ENCODE data around the gene PLEKHG5. TPM values are rescaled to one million over a fixed set of nuclear protein-coding genes. Genes with fewer than 3 reads are reported as not detected.

The PLEKHG5 gene
- total and polyA plus RNA-seq, 9 donors: 2.0 to 13.1 (median 9.4) TPM

- no peak for DNase-seq
- Histone ChIP-seq H3K36me3 (no peaks in the 10 kb centered on the region), H3K27ac (no peak overlapping the region), H3K4me1 (ENCODE audit: insufficient read depth) (no peaks in the 10 kb centered on the region), H3K9me3 (no peaks in the 10 kb centered on the region), H3K4me3 (no peak overlapping the region), H3K27me3 (peaks cover 12% of the 10 kb centered on the region)
- WGBS, 3 donors: 74 to 79% (median 78%) methylated on average over 26 of the region's 26 CpGs
- intact Hi-C loops (cut with DNase I): no loop called here
- no peak for TF ChIP-seq POLR2A (IDR thresholded peaks at IDR 0.05)
- no peak for TF ChIP-seq EP300 (IDR thresholded peaks at IDR 0.05)
- TF ChIP-seq CTCF (IDR thresholded peaks at IDR 0.05): no peak
Observed at GRCh38 chr1:6427441-6428390, 63.8 kb downstream of the PLEKHG5 start.

- Histone ChIP-seq H3K27ac (no peak overlapping the region), H3K9me3 (no peaks in the 10 kb centered on the region), H3K36me3 (no peaks in the 10 kb centered on the region), H3K27me3 (peaks cover 12% of the 10 kb centered on the region), H3K4me3 (no peak overlapping the region), H3K4me1 (ENCODE audit: insufficient read depth) (no peaks in the 10 kb centered on the region)
- TF ChIP-seq CTCF (IDR thresholded peaks at IDR 0.05) (no peak), EP300 (IDR thresholded peaks at IDR 0.05) (no peak), POLR2A (IDR thresholded peaks at IDR 0.05) (no peak)
- DNase-seq: no peak
- WGBS, 3 donors: 79 to 88% (median 86%) methylated on average over 10 of the region's 10 CpGs
- intact Hi-C loops (cut with DNase I): no loop called here
Observed at GRCh38 chr1:6426972-6427350, 64.5 kb downstream of the PLEKHG5 start.

GRCh38 chr1:6426277-6426971, 65.0 kb downstream of the PLEKHG5 start:
- Histone ChIP-seq H3K36me3 (no peaks in the 10 kb centered on the region), H3K9me3 (no peaks in the 10 kb centered on the region), H3K4me1 (ENCODE audit: insufficient read depth) (no peaks in the 10 kb centered on the region), H3K27me3 (peaks cover 12% of the 10 kb centered on the region), H3K27ac (no peak overlapping the region), H3K4me3 (no peak overlapping the region)
- WGBS, 3 donors: 73 to 83% (median 80%) methylated on average over 8 to 9 of the region's 9 CpGs
- TF ChIP-seq CTCF (IDR thresholded peaks at IDR 0.05) (no peak), EP300 (IDR thresholded peaks at IDR 0.05) (no peak), POLR2A (IDR thresholded peaks at IDR 0.05) (no peak)
- DNase-seq: no peak
- intact Hi-C loops (cut with DNase I): no loop called here

- no peak overlapping the region for H3K27ac ChIP-seq
- H3K9me3 ChIP-seq: no peaks in the 10 kb centered on the region
- no peak overlapping the region for H3K4me3 ChIP-seq
- intact Hi-C loops (cut with DNase I): no loop called here
- DNase-seq: no peak
- no peaks in the 10 kb centered on the region for H3K4me1 ChIP-seq (ENCODE audit: insufficient read depth)
- H3K27me3 ChIP-seq: peaks cover 12% of the 10 kb centered on the region
- WGBS, 3 donors: 63 to 68% (median 67%) methylated on average over 6 of the region's 6 CpGs
- H3K36me3 ChIP-seq: no peaks in the 10 kb centered on the region
- no peak for TF ChIP-seq EP300 (IDR thresholded peaks at IDR 0.05)
- TF ChIP-seq POLR2A (IDR thresholded peaks at IDR 0.05): no peak
- TF ChIP-seq CTCF (IDR thresholded peaks at IDR 0.05): no peak
Observed at GRCh38 chr1:6425658-6426057, 65.8 kb downstream of the PLEKHG5 start.
